T-cell (primary cell): ENCODE results near the gene NRG3. TPM values are rescaled to one million over a fixed set of nuclear protein-coding genes. Genes with fewer than 3 reads are reported as not detected.

ENCODE experiments used
- ATAC-seq, 4 experiments: fragments of 200-7000 bp in 3 of 4; fragments of 150-1000 bp in 1 of 4; cut with Tn5 transposase; replicated peaks in 1 of 4; 1 replicate in 3 of 4; 2 replicates in 1 of 4; pipeline ENCODE4 v1.10.0; 2021; ENCODE audit warnings: moderate library complexity in 3 of 4, mild to moderate bottlenecking in 2 of 4, moderate number of reproducible peaks in 1 of 4
- CTCF ChIA-PET, 2 donors: fragments of 300-600 bp; sonication (Branson Sonifier 250); formaldehyde crosslinking; loops; one replicate each; lab custom pipeline; 2022; ENCODE audit warnings: antibody characterized with exemption in 2 of 2; lab: Charles Lee
- POLR2A ChIA-PET, 2 donors: fragments of 300-600 bp; sonication (Branson Sonifier 250); formaldehyde crosslinking; loops; one replicate each; lab custom pipeline; 2022; ENCODE audit warnings: antibody characterized with exemption in 2 of 2; lab: Charles Lee
- DNase-seq, 35 experiments: peaks; one replicate each; pipeline versions ENCODE4 v3.0.0 to v3.0.0-alpha.2; 2013 to 2023
- H3K27ac ChIP-seq: one replicate; pipeline ENCODE4 v1.5.1; 2013; ENCODE audit warnings: low read length
- H3K27me3 ChIP-seq, 2 experiments: replicated peaks in 1 of 2; 1 replicate in 1 of 2; 2 replicates in 1 of 2; pipeline versions ENCODE4 v1.6.1 to v1.7.0; 2013; ENCODE audit warnings: low read length in 1 of 2, mixed read lengths in 1 of 2; ENCODE audit not compliant: control insufficient read depth in 2 of 2, insufficient read depth in 2 of 2; ENCODE audit errors: extremely low read depth in 1 of 2
- H3K36me3 ChIP-seq, 2 donors: 1 replicate in 1 of 2; 2 replicates in 1 of 2; pipeline versions ENCODE4 v1.6.1 to v1.7.0; 2013; ENCODE audit warnings: low read length in 1 of 2; ENCODE audit not compliant: control insufficient read depth in 2 of 2, insufficient read depth in 1 of 2; ENCODE audit errors: extremely low read depth in 1 of 2
- H3K4me1 ChIP-seq, 2 experiments: 1 replicate in 1 of 2; 2 replicates in 1 of 2; pipeline versions ENCODE4 v1.6.1 to v1.7.0; 2013; ENCODE audit warnings: low read length in 2 of 2, mixed read lengths in 1 of 2; ENCODE audit not compliant: insufficient read depth in 2 of 2, control insufficient read depth in 1 of 2; ENCODE audit errors: extremely low read depth in 1 of 2
- H3K4me3 ChIP-seq, 2 donors: 1 replicate in 1 of 2; 2 replicates in 1 of 2; pipeline versions ENCODE4 v1.5.1 to v1.7.0; 2013; ENCODE audit warnings: mild to moderate bottlenecking in 2 of 2, low read length in 1 of 2, moderate library complexity in 1 of 2; ENCODE audit not compliant: control insufficient read depth in 1 of 2; ENCODE audit errors: extremely low read depth in 1 of 2
- H3K9me3 ChIP-seq: 2 replicates; pipeline ENCODE4 v1.7.0; 2013
- H3K27ac Mint-ChIP-seq, 2 donors: one replicate each; pipeline ENCODE4 v1.8.0; 2020 to 2021; ENCODE audit warnings: mild to moderate bottlenecking in 2 of 2, mixed read lengths in 2 of 2
- H3K27me3 Mint-ChIP-seq, 2 donors: one replicate each; pipeline ENCODE4 v1.8.0; 2021 to 2022; ENCODE audit warnings: mixed read lengths in 2 of 2
- H3K36me3 Mint-ChIP-seq: one replicate; pipeline ENCODE4 v1.8.0; 2021; ENCODE audit warnings: mixed read lengths
- H3K4me1 Mint-ChIP-seq, 3 donors: one replicate each; pipeline ENCODE4 v1.8.0; 2020 to 2022; ENCODE audit warnings: mixed read lengths in 3 of 3, mild to moderate bottlenecking in 1 of 3
- H3K4me3 Mint-ChIP-seq, 3 donors: one replicate each; pipeline ENCODE4 v1.8.0; 2020 to 2022; ENCODE audit warnings: mild to moderate bottlenecking in 3 of 3, mixed read lengths in 3 of 3, moderate library complexity in 3 of 3
- H3K9me3 Mint-ChIP-seq, 3 donors: one replicate each; pipeline ENCODE4 v1.8.0; 2020 to 2022; ENCODE audit warnings: mixed read lengths in 3 of 3
- WGBS: methylation state at CpG from one replicate; pipeline ENCODE4 v1.1.5; 2013; ENCODE audit warnings: missing lambda C conversion rate; ENCODE audit not compliant: insufficient coverage; 5-methylcytosine and 5-hydroxymethylcytosine counted together
- total RNA-seq, 35 experiments: library from RNA in 6 of 35; stranded (reverse) in 6 of 35; fragments of 120-200 nt in 1 of 35; gene quantifications; one replicate each; pipeline versions ENCODE4 v1.2.1 to v1.2.4 and lab custom pipeline; 2013 to 2026

Gene NRG3
- total RNA-seq, 5 donors from 2014 or later (not counting 1 experiment from before 2014, with no cell fraction given) = 0.12 TPM; not detected in 4

GRCh38 chr10:82890573-82890972 is 1015.6 kb downstream of the NRG3 start:
- no peak for ATAC-seq

GRCh38 chr10:82908096-82908495 is 1033.1 kb downstream of the NRG3 start:
- H3K4me3 Mint-ChIP-seq = no peak overlapping the region

More at GRCh38 chr10:82890573-82890972, 1015.6 kb downstream of the NRG3 start:
- no peak overlapping the region for H3K27ac ChIP-seq
- H3K36me3 Mint-ChIP-seq = no peaks in the 10 kb centered on the region
- CTCF ChIA-PET = no interaction called here
- no peak overlapping the region for H3K4me3 ChIP-seq
- no peaks in the 10 kb centered on the region for H3K36me3 ChIP-seq
- H3K9me3 Mint-ChIP-seq = peaks cover 10 to 21% (median 16%) of the 10 kb centered on the region in 3 donors
- no peak overlapping the region for H3K4me3 Mint-ChIP-seq
- H3K27me3 Mint-ChIP-seq = no peaks in the 10 kb centered on the region
- no peak overlapping the region for H3K27ac Mint-ChIP-seq
- no peaks in the 10 kb centered on the region for H3K4me1 ChIP-seq
- POLR2A ChIA-PET = no interaction called here
- no peaks in the 10 kb centered on the region for H3K9me3 ChIP-seq
- no peaks in the 10 kb centered on the region for H3K4me1 Mint-ChIP-seq
- DNase-seq = no peak
- no peaks in the 10 kb centered on the region for H3K27me3 ChIP-seq
- no CpG with 5 or more reads among the region's 5 CpGs for WGBS

GRCh38 chr10:82908751-82909150 is 1033.8 kb downstream of the NRG3 start:
- Mint-ChIP-seq H3K27me3 (no peaks in the 10 kb centered on the region), H3K27ac (no peak overlapping the region), H3K9me3 (peaks cover 6 to 19% (median 11%) of the 10 kb centered on the region in 3 donors), H3K4me1 (no peaks in the 10 kb centered on the region), H3K4me3 (no peak overlapping the region), H3K36me3 (no peaks in the 10 kb centered on the region)
- no peaks in the 10 kb centered on the region for H3K36me3 ChIP-seq
- 70% methylated on average over 6 of the region's 6 CpGs for WGBS
- no peak overlapping the region for H3K4me3 ChIP-seq
- H3K27me3 ChIP-seq = no peaks in the 10 kb centered on the region
- CTCF ChIA-PET = no interaction called here
- ATAC-seq = no peak
- no peaks in the 10 kb centered on the region for H3K9me3 ChIP-seq
- no peak overlapping the region for H3K27ac ChIP-seq
- DNase-seq = no peak
- H3K4me1 ChIP-seq = no peaks in the 10 kb centered on the region
- POLR2A ChIA-PET = no interaction called here

More at GRCh38 chr10:82908096-82908495, 1033.1 kb downstream of the NRG3 start:
- H3K36me3 Mint-ChIP-seq = no peaks in the 10 kb centered on the region
- DNase-seq (no peak), ATAC-seq (no peak)
- H3K27me3 ChIP-seq = no peaks in the 10 kb centered on the region
- ChIA-PET POLR2A (no interaction called here), CTCF (no interaction called here)
- H3K4me1 ChIP-seq = no peaks in the 10 kb centered on the region
- no peaks in the 10 kb centered on the region for H3K27me3 Mint-ChIP-seq
- no peak overlapping the region for H3K27ac Mint-ChIP-seq
- no peaks in the 10 kb centered on the region for H3K4me1 Mint-ChIP-seq
- WGBS = no CpG with 5 or more reads among the region's 1 CpG
- no peak overlapping the region for H3K4me3 ChIP-seq
- H3K27ac ChIP-seq = no peak overlapping the region
- H3K9me3 Mint-ChIP-seq = peaks cover 3 to 14% (median 6%) of the 10 kb centered on the region in 3 donors
- H3K36me3 ChIP-seq = no peaks in the 10 kb centered on the region
- no peaks in the 10 kb centered on the region for H3K9me3 ChIP-seq

- no peak overlapping the region for H3K4me3 Mint-ChIP-seq
- no peak for ATAC-seq
- peaks cover 8 to 19% (median 16%) of the 10 kb centered on the region in 3 donors for H3K9me3 Mint-ChIP-seq
- ChIA-PET CTCF (no interaction called here), POLR2A (no interaction called here)
- H3K36me3 Mint-ChIP-seq = no peaks in the 10 kb centered on the region
- no peaks in the 10 kb centered on the region for H3K9me3 ChIP-seq
- WGBS = 90% methylated on average over 1 of the region's 3 CpGs
- H3K4me3 ChIP-seq = no peak overlapping the region
- no peaks in the 10 kb centered on the region for H3K4me1 Mint-ChIP-seq
- no peaks in the 10 kb centered on the region for H3K4me1 ChIP-seq
- no peak overlapping the region for H3K27ac Mint-ChIP-seq
- H3K27ac ChIP-seq = no peak overlapping the region
- no peak for DNase-seq
- no peaks in the 10 kb centered on the region for H3K27me3 Mint-ChIP-seq
- H3K27me3 ChIP-seq = no peaks in the 10 kb centered on the region
- H3K36me3 ChIP-seq = no peaks in the 10 kb centered on the region
These were observed 1035.3 kb downstream of the NRG3 start for GRCh38 chr10:82910301-82910700.

GRCh38 chr10:82914655-82915136 is 1039.7 kb downstream of the NRG3 start:
- POLR2A ChIA-PET = no interaction called here

GRCh38 chr10:82916941-82917340 is 1041.9 kb downstream of the NRG3 start:
- no peak overlapping the region for H3K4me3 Mint-ChIP-seq
- Histone ChIP-seq H3K4me3 (no peak overlapping the region), H3K27ac (no peak overlapping the region), H3K4me1 (no peaks in the 10 kb centered on the region), H3K36me3 (no peaks in the 10 kb centered on the region), H3K27me3 (no peaks in the 10 kb centered on the region), H3K9me3 (no peaks in the 10 kb centered on the region)
- no peaks in the 10 kb centered on the region for H3K36me3 Mint-ChIP-seq
- H3K4me1 Mint-ChIP-seq = no peaks in the 10 kb centered on the region
- POLR2A ChIA-PET = no interaction called here
- H3K9me3 Mint-ChIP-seq = peaks cover 5 to 29% (median 10%) of the 10 kb centered on the region in 3 donors
- CTCF ChIA-PET = interaction anchor here in 1 of 2 donors (0.6 kb wide), 1 partner anchor 806 kb away, joined by 4 read pairs; no protein-coding TSS in a partner anchor
- 86% methylated on average over 2 of the region's 4 CpGs for WGBS
- no peak overlapping the region for H3K27ac Mint-ChIP-seq
- no peak for DNase-seq
- H3K27me3 Mint-ChIP-seq = no peaks in the 10 kb centered on the region
- no peak for ATAC-seq

More at GRCh38 chr10:82914655-82915136, 1039.7 kb downstream of the NRG3 start:
- no peak overlapping the region for H3K4me3 ChIP-seq
- Mint-ChIP-seq H3K27ac (no peak overlapping the region), H3K4me1 (no peaks in the 10 kb centered on the region), H3K9me3 (peaks cover 5 to 21% (median 10%) of the 10 kb centered on the region in 3 donors), H3K36me3 (no peaks in the 10 kb centered on the region), H3K27me3 (no peaks in the 10 kb centered on the region), H3K4me3 (no peak overlapping the region)
- H3K36me3 ChIP-seq = no peaks in the 10 kb centered on the region
- no peaks in the 10 kb centered on the region for H3K27me3 ChIP-seq
- no peaks in the 10 kb centered on the region for H3K4me1 ChIP-seq
- no peak overlapping the region for H3K27ac ChIP-seq
- CTCF ChIA-PET = no interaction called here
- H3K9me3 ChIP-seq = no peaks in the 10 kb centered on the region
- DNase-seq (no peak), ATAC-seq (no peak)

- H3K27me3 Mint-ChIP-seq = no peaks in the 10 kb centered on the region
- no peaks in the 10 kb centered on the region for H3K4me1 Mint-ChIP-seq
- no peak overlapping the region for H3K4me3 Mint-ChIP-seq
- no peak overlapping the region for H3K27ac ChIP-seq
- no peaks in the 10 kb centered on the region for H3K9me3 ChIP-seq
- no peaks in the 10 kb centered on the region for H3K27me3 ChIP-seq
- H3K4me1 ChIP-seq = no peaks in the 10 kb centered on the region
- H3K27ac Mint-ChIP-seq = no peak overlapping the region
- H3K36me3 ChIP-seq = no peaks in the 10 kb centered on the region
- POLR2A ChIA-PET = no interaction called here
- H3K4me3 ChIP-seq = no peak overlapping the region
- ATAC-seq (no peak), DNase-seq (no peak)
- H3K9me3 Mint-ChIP-seq = peaks cover 5 to 34% (median 17%) of the 10 kb centered on the region in 3 donors
- CTCF ChIA-PET = no interaction called here
- H3K36me3 Mint-ChIP-seq = no peaks in the 10 kb centered on the region
These were observed 1043.0 kb downstream of the NRG3 start for GRCh38 chr10:82918022-82918421.
